ENCODE results near the gene SLCO2A1. TPM values are rescaled to one million over a fixed set of nuclear protein-coding genes. Genes with fewer than 3 reads are reported as not detected.

SLCO2A1 gene
- total RNA-seq, 1 donor from 2014 or later = 7.8 TPM

- intact Hi-C loops (cut with DNase I) = loop anchor here (2.0 kb wide), 1 partner anchor 83 kb away; no protein-coding TSS in a partner anchor
- DNase-seq (ENCODE audit: missing footprints) = no peak
- ATAC-seq = no peak
These were observed 127.9 kb downstream of the SLCO2A1 start for GRCh38 chr3:133901847-133902246.

- intact Hi-C loops (cut with DNase I) = loop anchor here (2.0 kb wide), 1 partner anchor 82 kb away; no protein-coding TSS in a partner anchor
- DNase-seq (ENCODE audit: missing footprints) = no peak
- no peak for ATAC-seq
These were observed 128.6 kb downstream of the SLCO2A1 start for GRCh38 chr3:133901083-133901482.

GRCh38 chr3:133899311-133899710 is 130.4 kb downstream of the SLCO2A1 start:
- DNase-seq (ENCODE audit: missing footprints) = no peak
- no peak for ATAC-seq
- intact Hi-C loops (cut with DNase I) = no loop called here

- no peak for DNase-seq (ENCODE audit: missing footprints)
- intact Hi-C loops (cut with DNase I) = no loop called here
- no peak for ATAC-seq
These were observed 132.2 kb downstream of the SLCO2A1 start for GRCh38 chr3:133897547-133897946.

- peak; percentile 58 for DNase-seq (ENCODE audit: missing footprints)
- intact Hi-C loops (cut with DNase I) = no loop called here
- ATAC-seq = no peak
These were observed 133.5 kb downstream of the SLCO2A1 start for GRCh38 chr3:133896002-133896761.

- intact Hi-C loops (cut with DNase I) = no loop called here
These were observed 134.3 kb downstream of the SLCO2A1 start, which contains the start of gene RAB6B for GRCh38 chr3:133895208-133896001. TSS of gene RAB6B (minus strand) at chr3:133895882. CDS start at chr3:133895466, 416 bp downstream.

GRCh38 chr3:133894353-133895207 is 135.1 kb downstream of the SLCO2A1 start:
- DNase-seq (ENCODE audit: missing footprints) (no peak), ATAC-seq (peak; percentile 15)
- intact Hi-C loops (cut with DNase I) = no loop called here

More at GRCh38 chr3:133895208-133896001, 134.3 kb downstream of the SLCO2A1 start, which contains the start of gene RAB6B:
- DNase-seq (ENCODE audit: missing footprints) (peak; percentile 78), ATAC-seq (peak; percentile 76)

- intact Hi-C loops (cut with DNase I) = loop anchor here (2.0 kb wide), 1 partner anchor 65 kb away; no protein-coding TSS in a partner anchor
- DNase-seq (ENCODE audit: missing footprints) = no peak
- no peak for ATAC-seq
These were observed 135.9 kb downstream of the SLCO2A1 start for GRCh38 chr3:133893683-133894352.

GRCh38 chr3:133892541-133893231 is 137.0 kb downstream of the SLCO2A1 start:
- intact Hi-C loops (cut with DNase I) = loop anchor here (2.0 kb wide), 1 partner anchor 64 kb away; no protein-coding TSS in a partner anchor
- DNase-seq (ENCODE audit: missing footprints) = no peak
- peak; percentile 82 for ATAC-seq

GRCh38 chr3:133891662-133892378 is 137.9 kb downstream of the SLCO2A1 start:
- ATAC-seq = no peak
- no peak for DNase-seq (ENCODE audit: missing footprints)
- intact Hi-C loops (cut with DNase I) = loop anchor here (2.0 kb wide), 1 partner anchor 63 kb away; no protein-coding TSS in a partner anchor

GRCh38 chr3:133890972-133891644 is 138.6 kb downstream of the SLCO2A1 start:
- intact Hi-C loops (cut with DNase I) = no loop called here
- DNase-seq (ENCODE audit: missing footprints) = no peak
- ATAC-seq = no peak

- DNase-seq (ENCODE audit: missing footprints) (no peak), ATAC-seq (no peak)
- intact Hi-C loops (cut with DNase I) = no loop called here
These were observed 139.7 kb downstream of the SLCO2A1 start for GRCh38 chr3:133890037-133890436.

- ATAC-seq = no peak
- intact Hi-C loops (cut with DNase I) = no loop called here
- DNase-seq (ENCODE audit: missing footprints) = no peak
These were observed 140.9 kb downstream of the SLCO2A1 start for GRCh38 chr3:133888726-133889340.

GRCh38 chr3:133887803-133888703 is 141.7 kb downstream of the SLCO2A1 start:
- DNase-seq (ENCODE audit: missing footprints) = no peak
- intact Hi-C loops (cut with DNase I) = no loop called here
- no peak for ATAC-seq

Data from Right ventricle myocardium inferior (tissue), 1 donor.